ENCODE measurements around the gene KMT2D.
A peak's percentile ranks its signal among the peaks of the same experiment; 100 is the strongest.
"Not testable (repeated sequence)": the region's sequence is repeated elsewhere in the genome, so short reads cannot be mapped to it uniquely, and the experiment has no call there.

Gene KMT2D

GRCh38 chr12:49086116-49086515, 25.5 kb upstream of the KMT2D start:
- FAIRE-seq, result no peak

GRCh38 chr12:49084438-49084837, 23.8 kb upstream of the KMT2D start:
- FAIRE-seq, result no peak

GRCh38 chr12:49079793-49080192, 19.2 kb upstream of the KMT2D start:
- FAIRE-seq, result no peak

- no peak for FAIRE-seq
Measured at GRCh38 chr12:49070971-49071370, 10.4 kb upstream of the KMT2D start.

- FAIRE-seq, result peak; percentile 96
Measured at GRCh38 chr12:49069507-49070346, 9.1 kb upstream of the KMT2D start, which contains the start of gene RHEBL1. RHEBL1 (minus strand) TSS chr12:49069979; CDS start chr12:49069785, 194 bp downstream.

GRCh38 chr12:49068879-49069506, 8.4 kb upstream of the KMT2D start:
- FAIRE-seq, result no peak

- no peak for FAIRE-seq
Measured at GRCh38 chr12:49066120-49066519, 5.5 kb upstream of the KMT2D start.

GRCh38 chr12:49064767-49065152, 4.2 kb upstream of the KMT2D start:
- no peak for FAIRE-seq

- FAIRE-seq, result not testable (repeated sequence)
Measured at GRCh38 chr12:49061916-49062315, 1.3 kb upstream of the KMT2D start.

- FAIRE-seq, result no peak
Measured at GRCh38 chr12:49061157-49061650, 610 bp upstream of the KMT2D start.

- no peak for FAIRE-seq
Measured at GRCh38 chr12:49059299-49060171, 1.1 kb downstream of the KMT2D start.

GRCh38 chr12:49059045-49059298, 1.6 kb downstream of the KMT2D start:
- no peak for FAIRE-seq

GRCh38 chr12:49058366-49059044, 2.1 kb downstream of the KMT2D start:
- no peak for FAIRE-seq

GRCh38 chr12:49057888-49058287, 2.7 kb downstream of the KMT2D start:
- FAIRE-seq, result no peak

GRCh38 chr12:49055978-49056754, 4.4 kb downstream of the KMT2D start:
- FAIRE-seq, result peak; percentile 66

GRCh38 chr12:49055092-49055491, 5.5 kb downstream of the KMT2D start:
- no peak for FAIRE-seq

GRCh38 chr12:49054524-49054923, 6.1 kb downstream of the KMT2D start:
- no peak for FAIRE-seq

GRCh38 chr12:49054096-49054495, 6.5 kb downstream of the KMT2D start:
- no peak for FAIRE-seq

- FAIRE-seq, result no peak
Measured at GRCh38 chr12:49052451-49053208, 8.0 kb downstream of the KMT2D start.

- FAIRE-seq, result no peak
Measured at GRCh38 chr12:49051777-49052438, 8.7 kb downstream of the KMT2D start.

GRCh38 chr12:49051373-49051764, 9.2 kb downstream of the KMT2D start:
- FAIRE-seq, result no peak
